DND-41 (cell line): ENCODE data around the gene METTL24.

ENCODE experiments used
- ATAC-seq: fragments of 200-7000 bp; cut with Tn5 transposase; 3 replicates; pipeline ENCODE4 v1.9.1; 2021; ENCODE audit warnings: low read depth; ENCODE audit not compliant: insufficient read depth
- DNase-seq: peaks from one replicate; pipeline ENCODE4 v3.0.0-alpha.2; 2020
- H2AFZ ChIP-seq: 2 replicates; pipeline ENCODE4 v1.6.0; 2012; ENCODE audit warnings: low read depth, low read length
- H3K27ac ChIP-seq: 2 replicates; pipeline ENCODE4 v1.5.1; 2012; ENCODE audit warnings: low read length, inconsistent platforms
- H3K27me3 ChIP-seq: fragments of 200-600 bp; sonication (generic); 2 replicates; pipeline ENCODE4 v1.6.0; 2012; ENCODE audit warnings: low read length, mild to moderate bottlenecking, inconsistent platforms; ENCODE audit not compliant: insufficient read depth, poor library complexity
- H3K36me3 ChIP-seq: 2 replicates; pipeline ENCODE4 v1.5.1; 2012; ENCODE audit warnings: low read length, inconsistent platforms; ENCODE audit not compliant: insufficient read depth
- H3K4me1 ChIP-seq: 2 replicates; pipeline ENCODE4 v1.5.1; 2012; ENCODE audit warnings: mild to moderate bottlenecking, low read length; ENCODE audit not compliant: insufficient read depth
- H3K4me2 ChIP-seq: 2 replicates; pipeline ENCODE4 v1.6.0; 2012; ENCODE audit warnings: mild to moderate bottlenecking, moderate library complexity, low read length, inconsistent platforms; ENCODE audit not compliant: insufficient read depth
- H3K4me3 ChIP-seq, 2 experiments: fragments of 200-600 bp in 1 of 2; shearing (Covaris generic) in 1 of 2; 2 replicates each; pipeline ENCODE4 v1.5.1; 2012 to 2016; ENCODE audit warnings: inconsistent platforms in 2 of 2, low read length in 2 of 2, mild to moderate bottlenecking in 2 of 2, low read depth in 1 of 2, moderate library complexity in 1 of 2
- H3K79me2 ChIP-seq: 2 replicates; pipeline ENCODE4 v1.6.0; 2012; ENCODE audit warnings: low read length, inconsistent platforms; ENCODE audit not compliant: insufficient read depth
- H3K9ac ChIP-seq: 2 replicates; pipeline ENCODE4 v1.6.0; 2012; ENCODE audit warnings: low read depth, mild to moderate bottlenecking, inconsistent platforms, low read length, moderate library complexity
- H3K9me3 ChIP-seq: 2 replicates; pipeline ENCODE4 v1.5.1; 2012; ENCODE audit warnings: low read length, moderate library complexity, mild to moderate bottlenecking, inconsistent platforms; ENCODE audit not compliant: insufficient read depth, severe bottlenecking
- H4K20me1 ChIP-seq: 2 replicates; pipeline ENCODE4 v1.6.0; 2012; ENCODE audit warnings: low read length; ENCODE audit not compliant: insufficient read depth
- EZH2 ChIP-seq: IDR thresholded peaks from 3 replicates; pipeline ENCODE4 v1.6.1; 2012; ENCODE audit warnings: borderline replicate concordance, low read depth, mild to moderate bottlenecking, moderate library complexity, low read length, inconsistent platforms; ENCODE audit not compliant: severe bottlenecking
- TF ChIP-seq, protein P1 (sequence below): IDR thresholded peaks from 2 replicates; pipeline ENCODE4 v1.5.1; 2012; ENCODE audit warnings: borderline replicate concordance, low read length, moderate library complexity, mild to moderate bottlenecking; ENCODE audit not compliant: poor library complexity, severe bottlenecking; ENCODE audit errors: extremely low read depth

METTL24 gene, protein sequence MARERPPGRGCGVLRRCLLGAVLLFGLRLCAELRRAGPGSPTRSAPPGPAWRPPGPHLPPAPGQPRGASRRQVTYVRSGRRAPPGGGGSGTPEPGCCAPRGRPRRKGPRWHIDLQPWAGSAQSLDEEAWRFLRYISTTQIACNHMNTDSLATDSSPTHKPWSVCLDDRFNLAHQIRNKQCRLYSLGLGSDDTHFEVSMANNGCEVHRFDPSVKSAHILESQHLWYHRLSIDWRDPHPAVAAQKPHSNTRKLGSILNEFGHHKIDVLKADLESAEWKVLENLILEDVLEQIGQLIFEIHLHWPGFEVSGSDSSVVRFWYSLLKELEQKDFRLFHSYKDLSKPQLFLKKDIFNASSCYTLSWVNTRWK

DNA sequence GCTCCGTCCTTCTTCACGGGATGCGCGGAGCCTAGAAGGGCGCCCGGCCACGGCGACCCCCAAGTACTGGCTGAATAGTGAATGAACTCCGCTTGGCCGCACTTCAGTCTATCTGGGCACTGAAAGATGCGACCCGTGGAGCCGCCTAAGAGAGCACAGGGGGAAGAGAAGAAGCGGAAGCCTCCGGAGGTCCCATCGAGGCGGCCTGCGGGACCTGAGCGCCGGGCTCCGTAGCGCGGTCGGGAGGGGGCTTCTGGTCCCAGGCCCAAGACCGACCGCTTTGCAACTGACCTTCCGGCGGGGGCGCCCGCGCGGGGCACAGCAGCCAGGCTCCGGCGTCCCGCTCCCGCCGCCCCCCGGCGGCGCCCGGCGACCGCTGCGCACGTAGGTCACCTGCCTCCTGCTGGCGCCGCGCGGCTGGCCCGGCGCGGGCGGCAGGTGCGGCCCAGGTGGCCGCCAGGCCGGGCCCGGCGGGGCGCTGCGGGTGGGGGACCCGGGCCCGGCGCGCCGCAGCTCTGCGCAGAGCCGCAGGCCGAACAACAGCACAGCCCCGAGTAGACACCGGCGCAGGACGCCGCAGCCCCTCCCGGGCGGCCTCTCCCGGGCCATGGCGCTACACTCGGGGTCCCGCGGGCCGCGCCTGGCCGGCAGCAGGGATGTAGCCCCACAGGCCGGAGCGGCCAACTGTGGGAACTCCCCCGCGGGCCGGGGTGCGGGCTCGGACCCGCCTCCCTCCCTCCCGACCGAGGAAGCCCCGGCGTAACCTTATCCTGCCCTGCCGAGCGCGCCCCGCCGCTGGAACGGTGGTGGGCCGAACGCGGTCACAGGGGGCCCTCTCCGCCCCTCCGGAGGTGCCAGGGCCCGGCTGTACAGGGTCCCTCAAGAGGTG, at the start of gene METTL24:
TSS of gene METTL24 (minus strand) at position 686 of the 889 bp plus-strand sequence. CDS start at position 609, 77 bp downstream.
- Histone ChIP-seq H3K4me2 (no peak within 1 kb of the TSS), H3K27ac (no peak within 1 kb of the TSS)

DNA sequence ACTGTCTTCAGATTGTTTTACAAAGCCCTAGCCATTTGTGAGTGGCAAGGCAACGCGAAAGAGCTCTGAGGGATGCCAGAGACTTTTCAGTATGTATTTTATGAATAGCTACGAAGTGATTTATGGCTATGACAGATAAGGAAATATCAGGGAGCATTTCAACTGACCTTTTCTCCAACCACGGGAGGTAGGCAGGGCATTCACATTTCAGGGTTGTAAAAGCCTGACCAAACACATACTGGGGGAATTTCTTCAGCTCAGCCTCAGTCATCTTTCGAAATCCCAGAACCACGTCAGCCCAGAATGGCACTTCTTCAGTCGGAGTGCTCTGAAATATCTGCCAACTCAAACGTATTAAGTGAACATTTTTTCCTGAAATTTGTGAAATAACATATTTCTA, 46.5 kb upstream of the METTL24 start:
- Histone ChIP-seq H3K36me3 (no peaks in the 10 kb centered on the region), H4K20me1 (no peaks in the 10 kb centered on the region), H3K9ac (no peak overlapping the region), H2AFZ (no peak overlapping the region), H3K9me3 (no peaks in the 10 kb centered on the region), H3K27ac (no peak overlapping the region), H3K79me2 (no peaks in the 10 kb centered on the region), H3K4me2 (no peak overlapping the region), H3K4me3 (no peak overlapping the region), H3K27me3 (no peaks in the 10 kb centered on the region), H3K4me1 (no peaks in the 10 kb centered on the region)
- ATAC-seq (no peak), DNase-seq (no peak)
- TF ChIP-seq, protein P1, sequence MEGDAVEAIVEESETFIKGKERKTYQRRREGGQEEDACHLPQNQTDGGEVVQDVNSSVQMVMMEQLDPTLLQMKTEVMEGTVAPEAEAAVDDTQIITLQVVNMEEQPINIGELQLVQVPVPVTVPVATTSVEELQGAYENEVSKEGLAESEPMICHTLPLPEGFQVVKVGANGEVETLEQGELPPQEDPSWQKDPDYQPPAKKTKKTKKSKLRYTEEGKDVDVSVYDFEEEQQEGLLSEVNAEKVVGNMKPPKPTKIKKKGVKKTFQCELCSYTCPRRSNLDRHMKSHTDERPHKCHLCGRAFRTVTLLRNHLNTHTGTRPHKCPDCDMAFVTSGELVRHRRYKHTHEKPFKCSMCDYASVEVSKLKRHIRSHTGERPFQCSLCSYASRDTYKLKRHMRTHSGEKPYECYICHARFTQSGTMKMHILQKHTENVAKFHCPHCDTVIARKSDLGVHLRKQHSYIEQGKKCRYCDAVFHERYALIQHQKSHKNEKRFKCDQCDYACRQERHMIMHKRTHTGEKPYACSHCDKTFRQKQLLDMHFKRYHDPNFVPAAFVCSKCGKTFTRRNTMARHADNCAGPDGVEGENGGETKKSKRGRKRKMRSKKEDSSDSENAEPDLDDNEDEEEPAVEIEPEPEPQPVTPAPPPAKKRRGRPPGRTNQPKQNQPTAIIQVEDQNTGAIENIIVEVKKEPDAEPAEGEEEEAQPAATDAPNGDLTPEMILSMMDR = no peak
- no peak for TF ChIP-seq EZH2

More for the DNA sequence above, at the start of gene METTL24:
- no peak within 1 kb of the TSS for H3K9ac ChIP-seq
- DNase-seq = no peak
- no peaks in the 10 kb centered on the region for H4K20me1 ChIP-seq
- no peaks in the 10 kb centered on the region for H3K9me3 ChIP-seq
- H3K4me3 ChIP-seq = no peak within 1 kb of the TSS
- no peak for ATAC-seq
- TF ChIP-seq, protein P1 = no peak
- no peak for TF ChIP-seq EZH2
- H2AFZ ChIP-seq = no peak within 1 kb of the TSS
- no peaks in the 10 kb centered on the region for H3K36me3 ChIP-seq
- H3K4me1 ChIP-seq = no peaks in the 10 kb centered on the region
- no peaks in the 10 kb centered on the region for H3K79me2 ChIP-seq
- H3K27me3 ChIP-seq = no peaks in the 10 kb centered on the region

DNA sequence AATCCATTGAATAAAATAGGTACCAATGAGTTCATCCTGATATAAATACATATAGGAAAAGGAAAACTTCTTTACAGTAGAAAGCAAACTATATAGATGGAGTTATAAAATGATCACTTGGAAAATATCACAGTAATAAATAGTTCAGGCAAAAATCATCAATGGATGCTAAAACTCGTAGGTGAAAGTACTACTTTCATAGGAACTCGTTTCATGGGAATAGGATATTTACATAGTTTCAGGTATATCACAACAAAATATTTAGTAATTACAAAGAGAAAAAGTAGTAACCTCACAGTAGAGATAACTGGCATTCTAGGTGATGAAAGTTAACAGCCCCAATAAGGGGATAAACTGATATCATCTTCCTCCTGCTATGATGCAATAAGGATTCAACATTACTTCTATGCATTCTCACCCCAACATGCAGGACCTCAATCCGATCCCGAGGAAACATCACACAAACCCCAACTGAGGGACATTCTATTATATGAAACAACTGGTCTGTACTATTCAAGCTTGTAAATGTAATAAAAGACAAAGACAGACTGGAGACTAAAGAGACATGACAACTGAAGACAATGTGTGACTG, 43.5 kb upstream of the METTL24 start:
- Histone ChIP-seq H3K27me3 (no peaks in the 10 kb centered on the region), H3K79me2 (no peaks in the 10 kb centered on the region), H3K9me3 (no peaks in the 10 kb centered on the region), H3K9ac (no peak overlapping the region), H3K4me3 (no peak overlapping the region), H3K36me3 (no peaks in the 10 kb centered on the region), H3K4me2 (no peak overlapping the region), H3K27ac (no peak overlapping the region), H4K20me1 (no peaks in the 10 kb centered on the region), H2AFZ (no peak overlapping the region), H3K4me1 (no peaks in the 10 kb centered on the region)
- TF ChIP-seq, protein P1 = no peak
- no peak for TF ChIP-seq EZH2
- DNase-seq (no peak), ATAC-seq (no peak)
